NCI-H2107 treated with DMSO at 0.1 percent for 48 hours (cell line): ENCODE results near the gene CPN2.

ENCODE experiments used
- DNase-seq: peaks from one replicate; lab custom pipeline; 2025; ENCODE audit not compliant: unreplicated experiment; lab: John Stamatoyannopoulos, UW

The CPN2 gene

DNA sequence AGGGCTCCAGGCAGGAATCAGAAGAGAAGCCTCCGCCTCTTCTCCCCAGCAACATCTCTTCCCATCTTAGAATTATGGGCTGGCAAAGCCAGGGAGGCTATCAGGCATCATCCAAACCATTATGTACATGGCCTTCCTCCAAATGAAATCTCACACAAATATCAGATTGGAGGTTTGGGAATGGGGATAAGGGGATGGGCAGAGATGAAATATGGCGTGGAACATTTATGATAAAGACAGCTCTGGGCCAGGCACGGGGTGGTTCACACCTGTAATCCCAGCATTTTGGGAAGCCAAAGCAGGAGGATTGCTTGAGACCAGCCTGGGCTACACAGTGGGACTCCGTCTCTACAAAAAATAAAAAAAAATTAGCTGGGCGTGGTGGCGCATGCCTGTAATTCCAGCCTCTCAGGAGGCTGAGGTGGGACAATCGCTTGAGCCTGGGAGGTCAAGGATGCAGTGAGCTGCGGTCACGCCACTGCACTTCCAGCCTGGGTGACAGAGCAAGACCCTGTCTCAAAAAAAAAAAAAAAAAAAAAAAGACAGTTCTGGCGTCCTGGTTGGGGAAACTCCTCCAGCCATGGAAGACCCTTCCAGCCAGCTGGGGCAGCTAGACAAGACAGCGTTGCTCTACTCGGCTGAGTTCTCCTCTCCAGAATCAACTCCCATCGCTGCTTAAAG, 36.6 kb downstream of the CPN2 start:
- DNase-seq, result no peak

DNA sequence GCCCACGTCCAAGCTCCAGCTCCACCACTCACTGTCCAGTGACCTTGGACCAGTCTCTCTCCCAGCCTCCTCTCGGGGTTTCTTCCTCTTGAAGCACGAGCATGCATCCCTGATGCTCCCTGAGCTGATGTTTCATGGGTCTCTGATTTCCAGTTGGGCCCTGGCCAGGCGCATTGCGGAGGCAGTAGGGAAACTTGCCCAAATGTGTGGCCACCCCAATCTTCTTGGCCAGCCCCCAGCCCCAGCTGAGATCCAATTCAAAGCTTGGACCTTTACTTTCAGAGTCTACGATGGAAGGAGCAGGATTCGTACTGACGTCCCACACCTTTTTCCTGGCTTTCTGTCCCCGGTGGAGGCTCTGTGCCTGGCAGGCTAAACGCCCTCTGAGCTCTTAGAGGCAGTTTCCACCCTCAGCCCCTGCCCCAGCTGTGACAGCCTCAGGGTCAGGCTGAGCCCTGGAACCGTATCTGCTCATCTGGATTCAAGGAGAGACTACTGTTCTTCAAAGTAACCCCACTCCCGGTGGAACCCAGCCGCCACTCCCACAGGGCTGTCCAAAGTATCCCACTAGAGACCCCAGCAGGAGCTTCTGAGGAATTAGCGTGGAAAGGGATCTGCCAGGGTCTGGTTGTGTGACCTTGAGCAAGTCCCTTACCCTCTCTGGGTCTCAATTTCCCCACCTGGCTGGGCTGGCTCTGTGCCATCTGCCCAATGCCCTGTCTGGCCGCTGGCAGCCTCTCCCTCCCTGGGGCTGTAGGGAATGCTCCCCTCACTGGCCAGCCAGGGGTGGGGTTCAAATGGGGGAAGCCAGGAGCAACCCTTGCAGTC, 37.4 kb downstream of the CPN2 start:
- DNase-seq, result no peak

DNA sequence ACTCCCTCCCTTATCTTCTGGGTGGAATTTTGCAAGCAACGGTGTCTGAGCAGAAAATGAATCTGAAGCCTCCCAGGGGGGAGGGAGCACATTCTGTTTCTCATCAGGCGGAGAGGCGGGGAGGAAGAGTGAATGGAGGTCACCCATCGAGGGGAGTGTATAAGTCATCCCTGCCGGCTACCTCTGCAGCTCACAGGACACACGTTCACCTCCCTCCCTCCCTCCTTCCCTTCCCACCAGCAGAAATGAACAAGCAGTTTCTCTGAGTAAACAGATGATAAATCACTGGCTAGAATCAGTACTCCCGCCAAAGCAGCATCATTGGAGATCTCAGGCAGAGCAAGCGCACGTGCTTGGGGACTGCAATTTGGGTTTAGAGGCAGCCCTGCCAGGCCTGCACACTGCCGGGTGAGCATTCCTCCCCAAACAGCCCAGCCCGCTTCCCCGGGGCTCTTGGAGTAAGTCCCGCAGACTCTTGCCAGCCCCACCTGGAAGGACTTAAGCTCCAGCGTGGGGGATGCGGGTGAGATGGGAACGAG, 38.3 kb downstream of the CPN2 start:
- DNase-seq, result no peak

DNA sequence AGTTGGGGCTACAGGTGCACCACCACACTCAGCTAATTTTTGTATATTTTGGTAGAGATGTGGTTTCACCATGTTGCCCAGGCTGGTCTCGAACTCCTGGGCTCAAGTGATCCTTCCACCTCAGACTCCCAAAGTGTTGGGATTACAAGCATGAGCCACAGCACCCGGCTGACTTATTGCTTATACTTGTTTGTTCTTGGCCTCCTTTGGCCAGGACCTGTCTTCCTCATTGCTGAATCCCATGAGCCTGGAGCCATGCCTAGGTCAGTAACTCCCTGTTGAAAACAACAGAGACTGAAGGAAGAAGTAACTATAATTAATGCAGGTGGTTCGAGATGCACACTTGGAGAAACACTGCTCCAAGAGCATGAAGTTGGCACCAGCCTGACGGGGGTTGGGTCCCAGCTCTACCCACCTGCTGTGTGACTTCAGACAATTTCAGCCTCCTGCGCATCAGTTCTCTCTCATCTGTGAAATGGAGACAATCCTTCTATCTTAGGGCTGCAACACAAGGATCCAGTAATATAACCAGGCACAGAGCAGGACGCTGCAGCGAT, 38.9 kb downstream of the CPN2 start:
- DNase-seq, result no peak

DNA sequence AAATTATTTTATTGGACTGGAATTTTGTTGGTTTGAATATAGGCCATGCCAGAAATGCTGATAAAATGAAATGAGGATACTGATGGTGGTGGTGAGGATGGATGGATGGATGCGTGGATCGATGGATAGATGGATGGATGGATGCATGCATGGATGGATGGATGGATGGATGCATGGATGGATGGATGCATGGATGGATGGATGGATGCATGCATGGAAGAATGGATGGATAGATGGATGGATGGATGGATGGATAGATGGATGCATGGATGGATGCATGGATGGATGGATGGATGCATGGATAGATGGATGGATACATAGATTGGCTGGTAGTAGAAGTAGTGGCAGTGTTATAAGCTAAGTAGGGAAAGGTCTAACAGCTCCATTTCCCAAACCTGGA, 40.1 kb downstream of the CPN2 start:
- no peak for DNase-seq

DNA sequence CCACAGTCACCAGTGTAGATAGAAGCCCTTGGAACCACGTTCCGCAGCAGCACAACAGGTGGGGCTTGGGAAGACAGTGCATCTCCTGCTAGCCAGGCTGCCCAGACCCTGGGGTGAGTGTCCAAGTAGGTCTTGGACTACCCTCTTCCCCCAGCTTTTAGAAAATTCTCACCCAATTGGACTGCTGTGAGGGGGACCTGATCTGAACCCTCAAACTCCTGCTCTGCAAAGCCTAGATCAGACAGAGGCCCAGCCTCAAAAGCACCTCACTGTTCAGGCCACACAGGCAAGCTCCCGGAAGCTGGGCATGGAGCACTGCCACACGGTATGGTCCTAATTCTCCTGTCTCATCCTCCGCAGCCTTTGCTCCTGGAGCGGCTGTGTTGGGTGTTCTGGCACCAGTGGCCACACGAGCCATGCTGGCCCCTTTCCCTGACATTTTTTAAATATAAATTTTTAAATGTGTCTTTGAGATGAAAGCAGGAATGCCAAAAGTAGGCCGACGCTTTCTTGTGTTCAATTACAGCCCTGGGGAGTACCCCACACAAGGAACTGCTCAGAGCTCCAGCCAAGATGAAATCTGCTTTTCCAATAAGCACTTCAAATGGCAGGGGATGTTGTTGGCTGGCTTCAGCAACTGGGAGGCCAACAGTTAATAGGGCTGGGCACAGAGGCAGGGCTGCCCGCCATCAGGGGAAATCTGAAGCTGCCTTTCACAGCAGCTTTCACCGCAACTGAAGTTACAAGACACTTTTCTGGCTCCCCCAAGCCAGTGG, 40.9 kb downstream of the CPN2 start:
- no peak for DNase-seq

DNA sequence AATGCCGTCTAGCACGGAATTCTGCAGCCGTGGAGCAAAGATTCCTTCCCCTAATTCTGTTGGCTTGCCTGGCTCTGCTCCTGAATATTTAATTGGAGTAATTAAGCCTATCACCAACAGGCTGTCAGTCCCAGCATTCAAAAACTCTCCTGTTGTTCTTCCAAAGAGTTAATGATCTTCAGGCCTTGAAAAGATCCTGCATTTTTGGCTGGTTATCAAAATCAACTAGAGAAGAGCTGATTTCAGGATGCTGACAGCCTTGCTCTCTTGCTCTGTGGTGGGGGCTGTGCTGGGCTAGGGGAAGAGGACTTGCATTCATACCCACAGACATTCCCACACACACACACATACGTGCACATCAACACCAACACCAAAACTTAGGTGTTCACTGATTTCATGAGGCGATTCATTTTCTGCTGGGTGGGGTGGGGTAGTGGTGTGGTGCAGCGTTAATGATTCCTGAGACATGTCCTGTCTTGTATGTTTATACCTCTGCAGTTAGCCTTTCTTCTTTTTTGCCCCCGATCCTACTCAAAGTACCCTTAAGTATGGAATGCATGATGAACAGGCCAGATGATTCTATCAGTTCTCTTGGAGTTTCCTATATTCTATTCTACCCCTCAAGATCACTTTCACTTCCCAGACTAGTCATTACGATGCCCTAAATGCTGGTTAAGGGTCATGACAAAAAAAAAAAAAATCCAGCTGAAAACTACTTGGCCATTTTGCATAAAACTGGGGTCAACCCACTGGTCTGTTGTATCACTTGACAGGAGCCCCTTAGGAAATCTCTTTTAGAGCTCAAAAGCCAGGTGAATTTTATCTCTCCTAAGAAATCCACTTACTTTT, 42.3 kb downstream of the CPN2 start:
- DNase-seq, result no peak

DNA sequence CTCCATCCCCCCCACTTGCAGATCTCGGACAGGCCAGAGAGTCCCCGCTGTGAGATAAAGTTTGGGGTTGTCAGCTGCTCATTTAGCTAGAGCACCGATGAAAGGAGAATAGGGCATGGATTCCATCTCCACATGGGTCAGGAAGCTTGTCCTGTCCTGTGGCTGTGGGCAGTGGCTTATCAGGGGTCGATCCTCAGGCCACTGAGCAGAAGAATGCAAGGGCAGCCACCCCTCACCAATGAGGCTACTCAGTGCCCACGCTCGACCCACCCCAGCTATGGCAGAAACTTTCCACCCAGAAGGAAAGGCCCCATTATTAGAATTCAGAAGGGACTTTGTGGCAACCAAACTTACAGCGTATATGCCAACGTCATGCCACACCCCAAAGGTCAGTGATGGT, 43.3 kb downstream of the CPN2 start:
- no peak for DNase-seq

DNA sequence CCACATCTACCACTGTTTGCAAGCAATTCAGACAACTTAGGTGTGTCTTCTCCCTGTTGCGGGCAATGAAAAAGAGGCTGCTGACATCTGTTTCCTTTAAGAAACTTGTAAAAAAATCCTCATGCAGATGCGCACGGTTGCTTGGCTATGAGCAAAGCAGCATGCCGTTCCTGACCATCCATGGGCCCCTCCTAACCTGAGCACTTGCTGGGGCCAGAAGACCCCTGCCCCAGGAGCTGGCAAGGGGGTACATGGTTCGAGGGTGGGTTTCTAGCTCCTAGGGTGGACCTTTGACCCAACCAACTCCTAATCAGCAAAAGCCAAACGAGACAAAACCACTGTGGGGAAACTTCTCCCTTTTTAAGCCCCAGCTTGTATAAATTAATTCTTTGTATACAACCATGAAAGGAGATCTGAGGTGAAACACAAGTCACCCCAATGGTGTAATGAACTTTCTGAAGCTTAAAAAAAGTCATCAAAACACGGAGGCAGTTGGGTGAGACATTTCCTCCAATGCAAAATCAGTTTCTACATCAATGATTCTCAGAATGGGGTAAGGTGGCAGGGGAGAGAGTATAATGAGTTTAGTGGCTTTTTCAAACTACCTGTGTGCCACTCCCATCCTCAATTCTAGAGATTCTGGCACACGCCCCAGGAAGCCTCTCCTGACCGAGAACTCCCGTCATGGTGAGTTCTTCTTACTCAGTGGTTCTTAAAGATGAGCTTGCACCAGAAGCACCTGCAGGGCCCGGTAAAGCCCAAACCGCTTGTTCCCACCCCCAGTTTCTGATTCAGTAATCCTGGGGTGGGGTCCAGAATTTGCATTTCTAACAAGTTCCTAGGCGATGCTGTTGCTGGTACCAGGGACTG, 44.1 kb downstream of the CPN2 start:
- DNase-seq, result no peak

DNA sequence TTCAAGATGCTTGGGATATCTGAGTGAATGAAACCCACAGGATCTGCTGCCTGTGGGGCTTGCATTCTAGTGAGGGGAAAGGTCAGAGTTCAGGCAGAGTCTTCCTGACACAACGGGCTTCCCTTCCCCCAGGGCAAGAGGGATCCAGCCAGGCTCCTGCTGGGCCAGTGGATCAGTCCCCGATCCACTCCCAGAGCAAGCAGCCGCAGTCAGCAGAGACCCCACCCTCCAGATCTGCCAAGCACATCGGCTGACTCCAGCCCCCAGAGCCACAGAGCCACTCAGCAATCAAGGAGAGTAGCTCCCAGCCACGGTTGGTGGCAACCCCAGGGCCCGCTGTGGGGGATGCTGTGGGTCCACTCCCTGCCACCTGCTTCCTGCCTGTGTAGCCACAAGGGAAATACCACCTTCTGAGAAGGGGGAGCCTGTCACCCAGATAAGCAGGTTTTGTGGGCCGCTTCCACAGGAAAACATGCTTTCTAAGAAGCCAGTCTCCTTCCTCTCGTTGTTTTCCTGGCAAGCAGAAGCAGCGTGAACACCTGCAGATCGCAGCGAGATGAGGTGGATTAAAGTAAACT, 44.9 kb downstream of the CPN2 start:
- DNase-seq, result peak; percentile 68

DNA sequence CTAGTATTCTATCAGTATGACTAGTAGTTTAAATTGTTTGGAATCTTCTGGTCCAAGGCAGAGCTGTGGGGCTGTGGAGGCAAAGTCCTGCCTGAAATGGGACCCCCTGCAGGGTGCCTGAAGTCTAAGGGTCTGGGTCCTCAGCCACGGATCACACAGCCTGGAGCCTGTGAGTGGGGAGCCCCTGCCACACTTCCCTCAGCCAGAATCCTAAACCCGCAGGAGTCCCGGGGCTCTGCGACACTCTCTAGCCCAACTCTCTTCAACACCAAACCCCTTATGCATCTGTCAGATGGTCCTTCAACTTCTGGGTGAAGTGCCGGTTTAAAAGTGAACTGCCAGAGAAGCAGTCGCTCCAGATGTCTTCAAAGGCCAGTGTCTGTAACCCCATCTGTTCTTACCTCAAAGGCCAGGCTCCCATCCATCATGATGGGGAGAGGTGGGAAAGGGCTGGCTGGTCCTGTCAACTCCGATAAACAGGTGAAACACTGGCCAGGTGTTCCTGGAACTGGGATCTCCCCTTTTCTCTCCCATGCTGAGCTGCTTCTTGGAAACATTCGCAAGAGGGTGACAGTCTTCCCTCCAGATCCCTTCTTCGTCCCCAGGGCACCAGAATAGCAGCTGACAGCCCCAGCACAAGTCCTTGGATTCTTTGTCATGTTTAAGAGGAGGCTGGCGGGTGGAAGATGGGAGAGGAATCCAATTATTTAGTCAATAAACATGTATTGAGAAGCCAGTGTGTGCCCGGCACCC, 45.6 kb downstream of the CPN2 start:
- DNase-seq, result no peak

DNA sequence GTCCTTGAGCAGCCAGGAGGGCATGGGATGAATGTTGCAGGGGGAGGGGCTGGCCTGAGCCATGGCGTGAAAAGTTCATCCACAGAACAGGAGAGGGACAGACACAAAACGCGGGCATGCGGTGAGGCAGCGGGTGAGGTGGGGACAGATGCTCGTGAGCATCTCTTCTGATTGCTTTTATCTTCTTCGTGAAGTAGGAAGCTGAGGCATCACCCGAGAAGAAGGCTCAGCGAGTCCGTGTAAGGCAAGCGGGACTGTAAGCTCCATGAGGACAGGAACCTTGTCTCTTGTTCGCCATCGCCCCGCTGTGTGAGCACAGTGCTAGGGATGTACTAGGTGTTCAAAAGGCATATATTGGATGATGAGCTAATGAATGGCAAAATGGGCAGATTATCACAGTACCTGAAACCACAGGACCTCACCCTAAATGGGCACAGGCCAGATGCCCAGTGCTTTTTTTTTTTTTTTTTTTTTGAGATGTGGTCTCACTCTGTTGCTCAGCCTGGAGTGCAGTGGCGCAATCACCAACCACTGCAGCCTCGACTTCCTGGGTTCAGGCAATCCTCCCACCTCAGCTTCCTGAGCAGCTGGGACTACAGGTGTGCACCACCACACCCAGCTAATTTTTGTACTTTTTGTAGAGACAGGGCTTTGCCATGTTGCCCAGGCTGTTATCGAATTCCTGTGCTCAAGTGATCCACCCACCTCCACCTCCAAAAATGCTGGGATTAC, 46.8 kb downstream of the CPN2 start:
- no peak for DNase-seq

DNA sequence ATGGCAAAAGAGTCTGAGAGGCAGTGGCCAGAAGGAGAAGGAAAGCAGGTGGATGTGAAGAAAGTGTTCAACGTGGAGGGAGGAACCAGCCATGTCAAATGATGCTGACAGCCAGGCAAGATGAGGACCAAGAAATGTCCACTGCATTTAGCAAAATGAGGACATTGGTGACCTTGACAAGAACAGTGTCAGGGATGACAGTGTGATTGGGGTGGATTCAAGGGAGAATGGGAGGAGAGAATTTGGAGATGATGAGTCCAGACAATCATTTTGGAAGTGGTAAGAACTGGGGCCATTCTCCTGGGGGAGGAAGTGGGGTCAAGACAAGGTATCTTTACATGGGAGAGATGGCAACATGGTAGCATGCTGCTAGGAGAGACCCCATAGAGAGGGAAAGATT, 47.4 kb downstream of the CPN2 start:
- DNase-seq, result no peak

DNA sequence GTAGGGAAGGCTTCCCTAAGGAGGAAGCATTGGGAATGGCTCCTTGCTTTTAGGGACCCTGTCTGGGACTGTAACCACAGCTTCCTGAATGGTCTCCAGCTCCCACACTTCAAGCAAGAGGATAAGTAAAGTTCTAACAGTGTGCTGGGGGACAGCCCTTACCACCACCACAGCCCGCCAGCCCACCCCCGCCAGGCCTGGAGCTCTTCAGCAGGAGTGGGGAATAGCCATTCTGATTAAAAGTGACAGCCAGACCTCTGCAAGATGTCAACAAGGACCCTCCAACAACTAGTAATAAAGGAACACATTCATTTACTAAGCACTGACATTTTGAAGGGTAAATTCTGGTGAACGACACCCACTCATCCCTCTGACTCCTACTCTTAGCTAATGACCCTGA, 49.4 kb downstream of the CPN2 start:
- no peak for DNase-seq

DNA sequence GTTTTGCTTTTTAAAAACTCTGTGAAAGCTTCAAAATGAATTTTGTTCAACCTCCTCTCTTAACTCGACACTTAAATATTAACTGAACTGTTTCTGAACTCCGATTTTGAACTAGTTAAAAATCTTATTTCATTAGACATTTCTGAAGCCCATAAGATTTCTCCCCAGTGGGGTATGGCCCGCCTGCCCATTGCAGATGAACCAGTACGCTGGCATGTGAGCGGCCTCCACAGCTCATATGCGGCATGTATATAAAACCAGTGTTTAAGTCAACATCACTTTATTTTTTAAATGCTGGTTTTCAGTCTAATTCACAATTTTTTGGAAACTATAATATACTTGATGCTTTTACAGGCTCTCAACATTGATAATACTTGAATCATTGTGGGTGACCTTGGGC, 50.2 kb downstream of the CPN2 start:
- no peak for DNase-seq

DNA sequence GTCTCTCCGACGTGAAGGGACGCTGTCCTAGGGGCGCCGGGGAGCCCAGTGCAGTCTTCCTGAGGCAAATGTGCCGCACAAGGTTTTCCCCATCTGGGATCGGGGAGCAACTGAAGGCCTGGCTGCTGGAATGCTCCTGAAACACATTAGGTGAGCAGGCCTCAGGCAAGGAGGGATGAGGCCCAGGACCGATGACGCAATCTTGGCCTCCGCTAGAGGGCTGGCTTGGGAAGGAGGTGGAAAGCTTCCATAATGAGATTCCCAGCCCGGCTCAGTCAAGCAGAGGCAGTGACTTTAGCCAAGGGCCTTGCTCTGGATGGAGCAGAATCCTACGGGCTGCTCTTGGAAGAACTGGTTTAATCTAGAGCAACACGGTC, 50.8 kb downstream of the CPN2 start:
- DNase-seq, result no peak

DNA sequence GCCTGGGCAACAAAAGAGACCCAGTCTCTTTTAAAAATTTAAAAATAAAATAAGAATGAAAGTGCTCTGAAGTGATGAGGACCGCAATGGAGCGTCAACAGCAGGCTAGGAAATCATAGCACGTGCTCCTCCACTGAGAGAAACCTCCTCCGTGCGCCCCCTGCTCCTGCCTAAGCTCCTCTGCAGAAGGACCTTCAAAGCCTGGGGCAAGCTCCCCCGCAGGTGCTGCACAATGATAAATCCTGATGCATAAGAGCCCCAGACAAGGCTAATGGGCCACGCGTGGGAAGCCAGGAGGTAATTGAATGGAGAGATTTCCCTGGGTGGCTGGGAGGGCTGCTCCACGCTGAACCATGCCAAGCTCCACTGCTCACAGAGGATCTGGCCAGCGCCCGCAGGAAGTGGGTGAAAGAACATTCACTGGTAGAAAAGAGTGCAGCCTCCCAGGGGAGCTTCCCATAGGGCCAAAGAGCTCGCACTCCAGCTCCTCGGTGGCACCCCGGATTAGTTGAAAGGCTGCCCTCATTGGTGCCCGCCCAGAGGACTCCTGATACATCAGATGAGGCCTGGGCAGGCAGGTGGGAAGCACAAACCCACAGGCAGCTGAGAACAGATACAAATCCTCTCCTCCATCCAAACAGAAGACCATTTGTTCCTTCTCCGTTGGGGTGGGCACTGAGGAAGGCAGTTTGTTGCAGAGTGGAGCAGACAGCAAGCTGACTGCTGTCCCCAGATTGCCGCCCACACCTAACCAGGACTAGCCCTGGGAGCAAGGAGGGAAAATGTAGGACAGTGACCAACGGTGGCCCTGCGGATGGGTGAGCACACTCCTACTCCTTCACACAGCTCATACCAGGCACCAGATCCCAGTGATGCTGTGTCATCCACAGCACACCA, 52.5 kb downstream of the CPN2 start:
- DNase-seq, result peak; percentile 55
